ENCODE data around the gene CRYGB. TPM values are rescaled to one million over a fixed set of nuclear protein-coding genes. Genes with fewer than 3 reads are reported as not detected.
"Not testable (repeated sequence)": the region's sequence is repeated elsewhere in the genome, so short reads cannot be mapped to it uniquely, and the experiment has no call there.

The CRYGB gene
- polyA plus RNA-seq, 2 donors, result not detected

GRCh38 chr2:208122248-208122647, 23.7 kb downstream of the CRYGB start:
- no peaks in the 10 kb centered on the region for H3K36me3 ChIP-seq (ENCODE audit: control insufficient read depth in 2 of 2, insufficient read depth in 2 of 2, low read length in 1 of 2)
- no peak overlapping the region for H3K4me3 ChIP-seq (ENCODE audit: low read depth in 1 of 2, low read length in 2 of 2)
- no peak overlapping the region for H3K27ac ChIP-seq (ENCODE audit: low read depth in 2 of 2, low read length in 1 of 2)
- H3K27me3 ChIP-seq (ENCODE audit: control insufficient read depth in 1 of 2, insufficient read depth in 2 of 2, low read length in 2 of 2), result peaks cover 2% of the 10 kb centered on the region in 2 donors
- 88 to 96% methylated on average over 1 of the region's 1 CpG for WGBS, 2 donors
- H3K4me1 ChIP-seq (ENCODE audit: control insufficient read depth in 2 of 2, insufficient read depth in 2 of 2, low read length in 1 of 2), result no peaks in the 10 kb centered on the region
- H3K9me3 ChIP-seq (ENCODE audit: control insufficient read depth in 2 of 2, insufficient read depth in 1 of 2, low read depth in 1 of 2, low read length in 1 of 2), result no peaks in the 10 kb centered on the region

GRCh38 chr2:208118918-208119317, 27.0 kb downstream of the CRYGB start:
- Histone ChIP-seq H3K27ac (ENCODE audit: low read depth in 2 of 2, low read length in 1 of 2) (no peak overlapping the region), H3K9me3 (ENCODE audit: control insufficient read depth in 2 of 2, insufficient read depth in 1 of 2, low read depth in 1 of 2, low read length in 1 of 2) (no peaks in the 10 kb centered on the region), H3K4me3 (ENCODE audit: low read depth in 1 of 2, low read length in 2 of 2) (no peak overlapping the region), H3K4me1 (ENCODE audit: control insufficient read depth in 2 of 2, insufficient read depth in 2 of 2, low read length in 1 of 2) (no peaks in the 10 kb centered on the region), H3K36me3 (ENCODE audit: control insufficient read depth in 2 of 2, insufficient read depth in 2 of 2, low read length in 1 of 2) (no peaks in the 10 kb centered on the region), H3K27me3 (ENCODE audit: control insufficient read depth in 1 of 2, insufficient read depth in 2 of 2, low read length in 2 of 2) (no peaks in the 10 kb centered on the region)
- WGBS, 2 donors, result 94 to 97% methylated on average over 3 of the region's 3 CpGs

- not testable (repeated sequence) for H3K9me3 ChIP-seq (ENCODE audit: control insufficient read depth in 2 of 2, insufficient read depth in 1 of 2, low read depth in 1 of 2, low read length in 1 of 2); H3K27me3 ChIP-seq (ENCODE audit: control insufficient read depth in 1 of 2, insufficient read depth in 2 of 2, low read length in 2 of 2); H3K27ac ChIP-seq (ENCODE audit: low read depth in 2 of 2, low read length in 1 of 2); H3K4me1 ChIP-seq (ENCODE audit: control insufficient read depth in 2 of 2, insufficient read depth in 2 of 2, low read length in 1 of 2); H3K36me3 ChIP-seq (ENCODE audit: control insufficient read depth in 2 of 2, insufficient read depth in 2 of 2, low read length in 1 of 2); H3K4me3 ChIP-seq (ENCODE audit: low read depth in 1 of 2, low read length in 2 of 2)
- 80 to 93% methylated on average over 11 of the region's 11 CpGs for WGBS, 2 donors
Measured at GRCh38 chr2:208117390-208117789, 28.6 kb downstream of the CRYGB start.

- Histone ChIP-seq H3K4me3 (ENCODE audit: low read depth in 1 of 2, low read length in 2 of 2) (no peak overlapping the region), H3K27ac (ENCODE audit: low read depth in 2 of 2, low read length in 1 of 2) (no peak overlapping the region), H3K36me3 (ENCODE audit: control insufficient read depth in 2 of 2, insufficient read depth in 2 of 2, low read length in 1 of 2) (no peaks in the 10 kb centered on the region), H3K9me3 (ENCODE audit: control insufficient read depth in 2 of 2, insufficient read depth in 1 of 2, low read depth in 1 of 2, low read length in 1 of 2) (no peaks in the 10 kb centered on the region), H3K4me1 (ENCODE audit: control insufficient read depth in 2 of 2, insufficient read depth in 2 of 2, low read length in 1 of 2) (no peaks in the 10 kb centered on the region), H3K27me3 (ENCODE audit: control insufficient read depth in 1 of 2, insufficient read depth in 2 of 2, low read length in 2 of 2) (no peaks in the 10 kb centered on the region)
- WGBS, 2 donors, result 52 to 61% methylated on average over 7 of the region's 7 CpGs
Measured at GRCh38 chr2:208112969-208113368, 33.0 kb downstream of the CRYGB start.

- not testable (repeated sequence) for H3K4me3 ChIP-seq (ENCODE audit: low read depth in 1 of 2, low read length in 2 of 2); H3K36me3 ChIP-seq (ENCODE audit: control insufficient read depth in 2 of 2, insufficient read depth in 2 of 2, low read length in 1 of 2); H3K27me3 ChIP-seq (ENCODE audit: control insufficient read depth in 1 of 2, insufficient read depth in 2 of 2, low read length in 2 of 2); H3K4me1 ChIP-seq (ENCODE audit: control insufficient read depth in 2 of 2, insufficient read depth in 2 of 2, low read length in 1 of 2); H3K27ac ChIP-seq (ENCODE audit: low read depth in 2 of 2, low read length in 1 of 2); H3K9me3 ChIP-seq (ENCODE audit: control insufficient read depth in 2 of 2, insufficient read depth in 1 of 2, low read depth in 1 of 2, low read length in 1 of 2)
- 29 to 35% methylated on average over 26 to 36 of the region's 36 CpGs for WGBS, 2 donors
Measured at GRCh38 chr2:208112273-208112745, 33.6 kb downstream of the CRYGB start.

GRCh38 chr2:208103616-208104015, 42.3 kb downstream of the CRYGB start:
- H3K36me3 ChIP-seq (ENCODE audit: control insufficient read depth in 2 of 2, insufficient read depth in 2 of 2, low read length in 1 of 2), result no peaks in the 10 kb centered on the region
- WGBS, 2 donors, result 76 to 81% methylated on average over 3 of the region's 3 CpGs
- no peak overlapping the region for H3K27ac ChIP-seq (ENCODE audit: low read depth in 2 of 2, low read length in 1 of 2)
- no peaks in the 10 kb centered on the region for H3K4me1 ChIP-seq (ENCODE audit: control insufficient read depth in 2 of 2, insufficient read depth in 2 of 2, low read length in 1 of 2)
- H3K27me3 ChIP-seq (ENCODE audit: control insufficient read depth in 1 of 2, insufficient read depth in 2 of 2, low read length in 2 of 2), result no peaks in the 10 kb centered on the region
- no peak overlapping the region for H3K4me3 ChIP-seq (ENCODE audit: low read depth in 1 of 2, low read length in 2 of 2)
- no peaks in the 10 kb centered on the region for H3K9me3 ChIP-seq (ENCODE audit: control insufficient read depth in 2 of 2, insufficient read depth in 1 of 2, low read depth in 1 of 2, low read length in 1 of 2)

GRCh38 chr2:208101716-208102631, 44.0 kb downstream of the CRYGB start:
- no peaks in the 10 kb centered on the region for H3K36me3 ChIP-seq (ENCODE audit: control insufficient read depth in 2 of 2, insufficient read depth in 2 of 2, low read length in 1 of 2)
- no peaks in the 10 kb centered on the region for H3K9me3 ChIP-seq (ENCODE audit: control insufficient read depth in 2 of 2, insufficient read depth in 1 of 2, low read depth in 1 of 2, low read length in 1 of 2)
- WGBS, 2 donors, result 41 to 46% methylated on average over 10 of the region's 10 CpGs
- no peak overlapping the region for H3K4me3 ChIP-seq (ENCODE audit: low read depth in 1 of 2, low read length in 2 of 2)
- no peaks in the 10 kb centered on the region for H3K4me1 ChIP-seq (ENCODE audit: control insufficient read depth in 2 of 2, insufficient read depth in 2 of 2, low read length in 1 of 2)
- no peaks in the 10 kb centered on the region for H3K27me3 ChIP-seq (ENCODE audit: control insufficient read depth in 1 of 2, insufficient read depth in 2 of 2, low read length in 2 of 2)
- no peak overlapping the region for H3K27ac ChIP-seq (ENCODE audit: low read depth in 2 of 2, low read length in 1 of 2)

- no peaks in the 10 kb centered on the region for H3K27me3 ChIP-seq (ENCODE audit: control insufficient read depth in 1 of 2, insufficient read depth in 2 of 2, low read length in 2 of 2)
Measured at GRCh38 chr2:208099682-208100470, 46.1 kb downstream of the CRYGB start.

GRCh38 chr2:208098701-208099100, 47.3 kb downstream of the CRYGB start:
- not testable (repeated sequence) for H3K4me3 ChIP-seq (ENCODE audit: low read depth in 1 of 2, low read length in 2 of 2); H3K27ac ChIP-seq (ENCODE audit: low read depth in 2 of 2, low read length in 1 of 2); H3K4me1 ChIP-seq (ENCODE audit: control insufficient read depth in 2 of 2, insufficient read depth in 2 of 2, low read length in 1 of 2); H3K27me3 ChIP-seq (ENCODE audit: control insufficient read depth in 1 of 2, insufficient read depth in 2 of 2, low read length in 2 of 2); H3K36me3 ChIP-seq (ENCODE audit: control insufficient read depth in 2 of 2, insufficient read depth in 2 of 2, low read length in 1 of 2); H3K9me3 ChIP-seq (ENCODE audit: control insufficient read depth in 2 of 2, insufficient read depth in 1 of 2, low read depth in 1 of 2, low read length in 1 of 2)
- 96 to 100% methylated on average over 1 of the region's 1 CpG for WGBS, 2 donors

More at GRCh38 chr2:208099682-208100470, 46.1 kb downstream of the CRYGB start:
- no peaks in the 10 kb centered on the region for H3K36me3 ChIP-seq (ENCODE audit: control insufficient read depth in 2 of 2, insufficient read depth in 2 of 2, low read length in 1 of 2)
- H3K9me3 ChIP-seq (ENCODE audit: control insufficient read depth in 2 of 2, insufficient read depth in 1 of 2, low read depth in 1 of 2, low read length in 1 of 2), result no peaks in the 10 kb centered on the region
- WGBS, 2 donors, result 64 to 71% methylated on average over 13 of the region's 13 CpGs
- H3K27ac ChIP-seq (ENCODE audit: low read depth in 2 of 2, low read length in 1 of 2), result no peak overlapping the region
- H3K4me3 ChIP-seq (ENCODE audit: low read depth in 1 of 2, low read length in 2 of 2), result no peak overlapping the region
- H3K4me1 ChIP-seq (ENCODE audit: control insufficient read depth in 2 of 2, insufficient read depth in 2 of 2, low read length in 1 of 2), result no peaks in the 10 kb centered on the region
